Activated CD4-positive, CD25-positive, alpha-beta regulatory T cell (primary cell): Measurements from ENCODE around the gene CDH4.

Source experiments
- DNase-seq, 4 experiments: peaks; one replicate each; lab custom pipeline; 2025; lab: John Stamatoyannopoulos, UW

CDH4 gene

GRCh38 chr20:61561111-61561830 lies 309.2 kb downstream of the CDH4 start:
- DNase-seq, result no peak

- DNase-seq, result no peak
These were observed 310.4 kb downstream of the CDH4 start for GRCh38 chr20:61562491-61562890.

DNA sequence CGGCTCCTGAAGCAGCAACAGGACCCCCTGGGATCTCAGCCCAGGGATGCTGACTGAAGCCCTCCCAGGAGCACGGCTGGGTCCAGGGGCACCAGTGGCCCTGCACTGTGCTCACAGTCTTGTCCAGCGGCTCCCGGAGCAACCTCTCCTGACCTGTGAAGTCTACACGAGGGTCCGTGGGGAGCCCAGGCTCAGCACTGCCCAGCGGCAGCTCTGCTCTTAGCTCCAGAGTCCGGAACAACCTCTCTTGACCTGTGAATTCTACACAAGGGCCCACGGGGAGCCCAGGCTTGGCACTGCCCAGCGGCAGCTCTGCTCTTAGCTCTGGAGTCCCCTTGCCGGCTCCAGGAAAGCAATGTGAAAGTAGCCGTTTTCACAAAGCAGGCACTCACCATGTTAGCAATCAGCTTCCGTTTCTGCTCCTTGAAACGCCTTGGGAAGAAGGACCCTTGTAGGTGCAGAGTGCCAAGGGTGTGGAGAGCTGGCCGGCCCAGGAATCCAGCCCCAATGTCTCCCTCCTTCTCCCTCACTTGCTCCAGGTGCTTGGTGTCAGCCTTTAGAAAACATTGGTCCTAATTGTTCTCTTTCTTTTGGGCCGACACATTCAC lies 310.9 kb downstream of the CDH4 start:
- no peak for DNase-seq

DNA sequence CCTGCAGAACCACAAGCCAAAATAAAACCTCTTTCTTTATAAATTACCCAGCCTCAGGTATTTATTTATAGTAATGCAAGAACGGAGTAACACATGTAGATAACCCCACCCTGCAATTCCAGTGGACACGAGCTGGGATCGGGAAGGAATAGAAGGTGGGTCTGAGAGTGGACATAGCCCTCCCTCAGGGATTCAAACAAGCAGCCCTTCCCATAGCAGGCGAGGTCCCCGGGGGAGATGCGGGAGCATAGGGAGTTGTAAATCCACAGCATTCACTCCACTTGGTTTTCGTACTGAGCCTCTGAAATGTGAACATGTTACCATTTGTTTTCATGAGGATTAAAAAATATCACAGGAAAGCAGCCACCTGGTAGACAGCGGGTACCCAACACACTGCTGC lies 312.6 kb downstream of the CDH4 start:
- no peak for DNase-seq

- DNase-seq, result no peak
These were observed 313.7 kb downstream of the CDH4 start for GRCh38 chr20:61565791-61566190.

DNA sequence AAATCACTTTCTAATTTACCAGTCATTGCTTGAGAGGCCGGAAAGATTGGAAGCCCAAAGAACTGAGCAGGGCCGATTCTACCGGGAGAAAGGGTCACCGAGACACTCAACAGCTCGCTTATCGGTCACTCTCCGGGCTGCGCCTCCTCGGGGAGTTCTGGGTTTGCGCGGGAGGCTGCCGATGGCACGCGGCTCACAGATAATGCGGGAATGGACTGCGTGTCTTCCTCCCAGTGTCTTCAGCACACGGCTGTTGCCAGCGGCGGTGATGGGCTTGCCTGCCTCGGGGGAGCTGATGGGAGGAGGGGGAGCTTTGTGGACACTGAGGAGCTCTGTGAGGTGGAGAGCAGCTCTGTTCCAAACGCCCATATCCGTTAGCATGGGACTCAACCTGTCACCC lies 314.6 kb downstream of the CDH4 start:
- DNase-seq, result no peak

DNA sequence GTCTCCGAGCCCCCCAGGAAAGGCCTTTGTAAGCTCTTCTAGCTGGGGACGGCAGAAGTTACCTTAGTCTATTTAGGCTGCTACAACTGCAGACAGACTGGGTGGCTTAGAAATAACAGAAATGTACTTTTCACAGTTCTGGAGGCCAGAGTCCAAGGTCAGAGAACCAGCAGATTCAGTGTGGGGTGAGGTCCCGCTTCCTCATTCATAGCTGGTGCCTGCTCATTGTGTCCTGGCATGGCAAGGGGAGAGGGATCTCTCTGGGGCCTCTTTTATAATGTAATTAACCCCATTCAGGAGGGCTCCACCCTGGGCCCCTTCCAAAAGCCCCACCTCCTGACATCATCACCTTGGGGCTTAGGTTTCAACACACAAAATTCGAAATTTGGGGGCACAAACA lies 315.1 kb downstream of the CDH4 start:
- DNase-seq, result no peak

GRCh38 chr20:61569825-61570224 lies 317.8 kb downstream of the CDH4 start:
- no peak for DNase-seq

DNA sequence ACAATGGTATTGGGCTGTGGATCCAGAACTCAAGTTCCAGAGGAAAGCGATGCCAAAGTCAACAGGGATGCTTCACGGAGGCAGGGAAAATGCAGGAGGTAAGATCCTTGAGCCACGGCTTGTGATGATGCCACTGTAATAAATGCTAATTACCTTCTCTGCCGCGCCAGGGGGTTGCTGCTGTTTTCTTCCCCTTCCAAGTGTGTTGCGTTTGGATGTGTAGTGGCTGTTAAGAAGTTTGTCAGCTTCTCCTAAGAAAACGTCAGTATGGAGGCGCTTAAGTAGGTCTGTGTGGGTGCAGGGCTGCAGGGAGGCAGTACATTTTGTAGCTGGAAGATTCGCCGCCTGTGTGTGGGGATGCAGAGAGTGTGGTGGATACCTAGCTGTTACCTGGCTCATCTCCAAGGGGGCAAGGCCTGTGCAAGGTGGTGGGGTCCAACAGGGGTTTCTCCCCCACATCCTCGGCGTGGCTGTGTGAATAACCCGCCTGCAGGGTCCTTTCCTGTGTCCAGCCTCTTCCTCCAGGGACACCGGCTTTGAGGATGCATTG lies 318.7 kb downstream of the CDH4 start:
- DNase-seq, result no peak

DNA sequence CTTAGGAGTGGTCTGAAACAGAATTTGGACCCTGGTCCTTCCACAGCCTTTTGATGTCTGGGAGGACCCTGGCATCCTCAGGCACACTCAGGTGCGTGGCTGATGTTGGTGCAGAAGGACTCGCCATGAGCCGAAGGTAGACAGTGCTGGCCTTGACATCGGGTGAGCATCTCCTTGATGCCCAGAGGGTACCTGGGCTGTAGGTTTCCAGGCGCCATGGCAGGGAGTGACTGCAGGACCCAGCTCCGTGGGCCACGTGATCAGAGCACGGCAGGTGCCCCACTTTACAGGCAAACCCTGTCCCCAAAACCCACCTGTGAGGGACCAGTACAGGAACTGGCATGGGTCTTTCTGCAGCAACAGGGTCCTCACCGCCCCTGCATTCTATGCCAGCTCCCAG lies 319.2 kb downstream of the CDH4 start:
- DNase-seq, result no peak

DNA sequence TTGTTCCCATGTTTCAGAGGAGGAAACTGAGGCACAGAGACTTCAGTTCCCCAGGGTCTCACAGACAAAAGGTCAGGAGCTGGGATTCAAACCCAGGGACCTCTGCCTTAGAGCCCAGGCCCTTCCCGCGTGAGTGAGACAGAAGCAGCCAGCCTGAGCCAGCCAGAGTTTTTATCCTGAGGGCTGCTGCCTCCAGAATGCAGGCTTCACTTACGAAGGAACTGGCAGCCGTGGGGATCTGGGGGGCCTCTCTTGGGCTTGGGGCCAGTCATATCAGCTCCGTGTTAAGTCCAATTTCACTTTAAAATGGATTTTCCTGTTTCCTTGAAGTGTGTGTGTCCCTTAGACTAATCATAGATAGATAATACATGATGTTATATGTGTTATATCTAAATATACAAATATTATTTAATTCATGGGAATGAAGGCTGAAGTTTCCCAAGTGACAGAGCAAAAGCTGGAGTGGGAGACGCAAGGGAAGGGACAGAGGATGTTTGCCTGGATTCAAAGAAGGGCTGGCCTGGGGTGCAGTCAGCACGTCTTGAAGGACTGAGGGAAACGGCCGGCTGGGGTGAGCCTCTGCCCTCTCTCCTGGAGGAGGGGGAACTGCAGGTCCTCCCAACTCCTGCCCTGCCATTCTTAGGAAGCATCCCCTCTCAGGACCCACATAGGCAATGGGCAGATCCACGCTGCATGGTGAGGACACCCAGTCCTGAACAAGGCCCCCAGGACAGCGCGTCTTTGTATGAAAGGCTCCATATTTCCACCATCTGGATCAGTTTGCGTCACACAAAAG lies 320.1 kb downstream of the CDH4 start:
- no peak for DNase-seq

- DNase-seq, result no peak
These were observed 320.7 kb downstream of the CDH4 start for GRCh38 chr20:61572789-61573188.

- DNase-seq, result no peak
These were observed 321.6 kb downstream of the CDH4 start for GRCh38 chr20:61573415-61574305.

- DNase-seq, result no peak
These were observed 323.3 kb downstream of the CDH4 start for GRCh38 chr20:61575151-61575937.

DNA sequence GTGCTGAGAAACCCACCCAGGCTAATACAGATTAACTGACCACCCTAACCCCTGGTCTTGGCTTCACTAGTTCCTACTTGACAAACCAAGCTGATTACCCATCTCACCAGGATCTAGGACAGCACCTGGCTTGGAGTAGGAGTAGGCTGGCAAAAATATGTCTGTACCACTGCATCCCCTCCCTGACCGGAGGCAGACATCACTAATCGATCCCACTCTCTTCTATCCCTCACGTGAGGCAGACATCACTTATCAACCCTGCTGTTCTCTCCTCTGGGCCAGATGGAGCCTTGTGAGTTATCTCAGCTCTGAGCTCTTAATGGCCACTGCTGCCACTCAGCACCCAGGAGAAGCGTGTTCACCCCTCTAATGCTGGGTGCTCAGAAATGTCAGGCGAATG lies 324.3 kb downstream of the CDH4 start:
- DNase-seq, result no peak

- no peak for DNase-seq
These were observed 325.0 kb downstream of the CDH4 start for GRCh38 chr20:61577065-61577464.

DNA sequence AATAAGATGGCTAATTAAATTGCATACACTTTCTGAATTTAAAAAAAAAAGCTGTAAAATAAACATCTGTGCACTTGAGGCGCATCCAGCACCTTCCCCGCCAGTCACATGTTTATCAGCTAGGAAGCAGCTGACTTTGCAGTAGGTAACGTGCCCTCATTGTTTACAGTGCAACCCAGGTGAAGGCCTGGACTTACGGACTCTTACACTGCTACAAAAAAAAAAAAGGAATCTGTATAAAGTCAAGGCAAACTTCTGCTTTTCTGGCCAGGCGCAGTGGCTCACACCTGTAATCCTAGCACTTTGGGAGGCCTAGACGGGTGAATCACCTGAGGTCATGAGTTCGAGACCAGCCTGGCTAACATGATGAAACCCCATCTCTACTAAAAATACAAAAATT lies 327.8 kb downstream of the CDH4 start:
- no peak for DNase-seq

DNA sequence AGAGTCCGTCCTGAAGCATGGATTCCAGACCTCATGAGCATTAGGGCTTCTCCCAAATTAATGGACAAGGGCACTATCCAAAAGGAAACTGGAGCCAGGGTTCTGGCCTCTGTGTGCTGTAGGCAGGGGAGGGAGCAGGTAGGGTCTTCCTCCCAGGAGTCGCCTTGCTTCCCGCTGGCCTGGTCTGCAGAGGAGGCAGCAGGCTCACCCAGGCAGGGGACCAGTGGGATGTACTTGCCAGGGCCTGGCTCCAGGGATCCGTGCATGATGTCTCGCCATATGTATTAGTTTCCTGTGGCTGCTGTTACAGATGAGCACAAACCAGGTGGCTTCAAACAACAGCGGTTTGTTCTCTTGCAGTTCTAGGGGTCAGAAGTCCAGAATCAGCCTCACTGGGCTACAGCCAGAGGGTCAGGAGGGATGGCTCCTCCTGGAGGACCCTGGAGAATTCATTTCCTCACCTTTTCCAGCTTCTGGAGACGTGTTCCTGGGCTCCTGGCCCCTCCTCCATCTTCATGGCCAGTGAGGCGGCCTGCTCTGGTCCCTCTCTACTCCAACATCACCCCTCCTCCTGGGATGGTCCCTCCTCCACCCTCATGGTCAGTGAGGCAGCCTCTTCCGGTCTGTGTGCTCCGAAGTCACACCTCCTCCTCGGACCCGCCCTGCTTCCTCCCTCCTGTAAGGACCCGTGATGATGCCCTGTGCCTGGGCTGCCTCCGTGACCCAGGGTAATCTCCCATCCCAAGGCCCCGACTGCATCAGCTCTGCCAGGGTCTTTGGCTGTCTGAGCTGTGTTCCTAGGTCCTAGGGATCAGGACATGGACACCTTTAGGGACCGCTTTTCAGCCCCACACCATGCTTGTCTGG lies 329.1 kb downstream of the CDH4 start:
- DNase-seq, result no peak

- DNase-seq, result no peak
These were observed 329.7 kb downstream of the CDH4 start for GRCh38 chr20:61581825-61582188.
